ENCODE results near the gene EEF1A2. TPM values are rescaled to one million over a fixed set of nuclear protein-coding genes. Genes with fewer than 3 reads are reported as not detected.

Gene EEF1A2
- total RNA-seq, 1 experiment from 2014 or later, result 26.0 TPM

DNA sequence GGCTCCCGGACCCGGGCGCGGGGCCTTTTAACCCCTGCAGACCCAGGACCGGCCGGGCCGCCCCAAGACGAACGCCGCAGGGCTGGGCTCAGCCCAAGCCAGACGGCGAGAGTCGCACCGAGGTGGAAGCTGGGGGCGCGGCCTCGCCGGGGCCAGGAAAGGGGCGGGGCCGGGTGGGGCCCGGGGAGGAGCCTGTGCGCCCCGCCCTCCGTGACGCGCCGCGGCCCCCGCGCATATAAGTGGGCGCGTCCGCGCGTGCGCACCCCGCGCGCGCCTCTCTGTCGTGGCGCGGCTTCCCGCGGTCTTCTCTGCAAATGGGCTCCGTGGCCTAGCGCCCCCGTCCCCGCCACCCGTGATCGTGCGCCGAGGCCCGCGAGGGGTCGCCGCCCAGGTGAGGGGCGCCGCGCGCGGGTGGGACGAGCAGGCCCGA, 21.6 kb upstream of the EEF1A2 start, which contains the start of gene PPDPF (continued):
- TF ChIP-seq, protein P1, sequence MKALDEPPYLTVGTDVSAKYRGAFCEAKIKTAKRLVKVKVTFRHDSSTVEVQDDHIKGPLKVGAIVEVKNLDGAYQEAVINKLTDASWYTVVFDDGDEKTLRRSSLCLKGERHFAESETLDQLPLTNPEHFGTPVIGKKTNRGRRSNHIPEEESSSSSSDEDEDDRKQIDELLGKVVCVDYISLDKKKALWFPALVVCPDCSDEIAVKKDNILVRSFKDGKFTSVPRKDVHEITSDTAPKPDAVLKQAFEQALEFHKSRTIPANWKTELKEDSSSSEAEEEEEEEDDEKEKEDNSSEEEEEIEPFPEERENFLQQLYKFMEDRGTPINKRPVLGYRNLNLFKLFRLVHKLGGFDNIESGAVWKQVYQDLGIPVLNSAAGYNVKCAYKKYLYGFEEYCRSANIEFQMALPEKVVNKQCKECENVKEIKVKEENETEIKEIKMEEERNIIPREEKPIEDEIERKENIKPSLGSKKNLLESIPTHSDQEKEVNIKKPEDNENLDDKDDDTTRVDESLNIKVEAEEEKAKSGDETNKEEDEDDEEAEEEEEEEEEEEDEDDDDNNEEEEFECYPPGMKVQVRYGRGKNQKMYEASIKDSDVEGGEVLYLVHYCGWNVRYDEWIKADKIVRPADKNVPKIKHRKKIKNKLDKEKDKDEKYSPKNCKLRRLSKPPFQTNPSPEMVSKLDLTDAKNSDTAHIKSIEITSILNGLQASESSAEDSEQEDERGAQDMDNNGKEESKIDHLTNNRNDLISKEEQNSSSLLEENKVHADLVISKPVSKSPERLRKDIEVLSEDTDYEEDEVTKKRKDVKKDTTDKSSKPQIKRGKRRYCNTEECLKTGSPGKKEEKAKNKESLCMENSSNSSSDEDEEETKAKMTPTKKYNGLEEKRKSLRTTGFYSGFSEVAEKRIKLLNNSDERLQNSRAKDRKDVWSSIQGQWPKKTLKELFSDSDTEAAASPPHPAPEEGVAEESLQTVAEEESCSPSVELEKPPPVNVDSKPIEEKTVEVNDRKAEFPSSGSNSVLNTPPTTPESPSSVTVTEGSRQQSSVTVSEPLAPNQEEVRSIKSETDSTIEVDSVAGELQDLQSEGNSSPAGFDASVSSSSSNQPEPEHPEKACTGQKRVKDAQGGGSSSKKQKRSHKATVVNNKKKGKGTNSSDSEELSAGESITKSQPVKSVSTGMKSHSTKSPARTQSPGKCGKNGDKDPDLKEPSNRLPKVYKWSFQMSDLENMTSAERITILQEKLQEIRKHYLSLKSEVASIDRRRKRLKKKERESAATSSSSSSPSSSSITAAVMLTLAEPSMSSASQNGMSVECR (CRISPR knock-in tag; IDR thresholded peaks at IDR 0.05; ENCODE audit: borderline replicate concordance), result no peak

DNA sequence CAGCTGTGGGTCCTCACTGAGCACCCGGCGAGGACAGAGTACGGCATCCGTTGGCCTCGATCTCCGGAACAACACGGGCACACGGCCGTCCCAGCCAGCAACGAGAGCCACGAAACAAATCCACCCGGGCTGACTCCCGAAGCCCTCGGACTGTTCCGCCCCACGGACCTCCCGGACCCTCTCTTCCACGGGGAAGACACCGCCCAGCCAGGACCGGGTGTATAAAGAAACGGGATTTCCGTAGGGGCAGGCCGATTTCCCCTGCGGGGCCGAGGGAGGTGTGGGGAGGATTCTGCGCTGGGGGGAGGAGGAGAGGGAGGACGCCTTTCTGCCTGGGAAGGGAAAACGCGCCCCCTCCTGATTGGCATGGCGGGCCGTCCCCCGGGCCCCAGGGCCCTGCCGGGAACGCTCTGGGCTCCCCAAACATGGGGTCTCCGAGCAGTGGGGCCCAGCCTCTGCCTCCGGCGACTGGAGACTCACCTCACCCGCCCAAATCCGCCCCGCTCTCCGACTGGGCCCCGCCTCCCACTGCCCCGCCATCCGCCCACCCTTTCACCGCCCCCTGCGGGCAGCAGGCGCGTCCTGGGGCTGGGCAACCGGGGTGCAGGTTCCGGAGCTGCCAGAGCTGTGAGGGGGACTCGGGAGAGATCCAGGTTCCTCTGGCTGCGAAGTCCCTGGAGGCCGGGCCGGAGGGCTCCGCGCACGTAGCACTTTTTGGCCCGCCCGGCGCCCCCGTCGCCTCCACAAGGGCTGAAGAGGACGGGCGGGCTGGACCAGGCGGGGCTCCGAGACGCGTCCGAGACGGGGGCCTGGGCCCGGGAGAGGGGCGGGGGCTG, 21.0 kb upstream of the EEF1A2 start:
- POLR2A ChIA-PET, result interaction anchor here (1.3 to 1.8 kb wide), 2 partner anchors 15 to 107 kb away, joined by 3 to 4 read pairs; partner anchors contain the start of gene GMEB2
- ATAC-seq (peak; percentile 38), DNase-seq (ENCODE audit: low spot score) (peak; percentile 70)
- Mint-ChIP-seq H3K9me3 (peaks cover 8% of the 10 kb centered on the region; the same call in 1 of the 2 replicates), H3K27ac (no peak overlapping the region), H3K4me1 (peaks cover 14% of the 10 kb centered on the region), H3K27me3 (ENCODE audit: low read depth) (peaks cover 9% of the 10 kb centered on the region; the same call in 1 of the 2 replicates), H3K4me3 (peak overlapping the region; percentile 74), H3K36me3 (peaks cover 21% of the 10 kb centered on the region)
- TF ChIP-seq ELF4 (CRISPR knock-in tag; IDR thresholded peaks at IDR 0.05; ENCODE audit: low read depth), result no peak
- TF ChIP-seq, protein P2, sequence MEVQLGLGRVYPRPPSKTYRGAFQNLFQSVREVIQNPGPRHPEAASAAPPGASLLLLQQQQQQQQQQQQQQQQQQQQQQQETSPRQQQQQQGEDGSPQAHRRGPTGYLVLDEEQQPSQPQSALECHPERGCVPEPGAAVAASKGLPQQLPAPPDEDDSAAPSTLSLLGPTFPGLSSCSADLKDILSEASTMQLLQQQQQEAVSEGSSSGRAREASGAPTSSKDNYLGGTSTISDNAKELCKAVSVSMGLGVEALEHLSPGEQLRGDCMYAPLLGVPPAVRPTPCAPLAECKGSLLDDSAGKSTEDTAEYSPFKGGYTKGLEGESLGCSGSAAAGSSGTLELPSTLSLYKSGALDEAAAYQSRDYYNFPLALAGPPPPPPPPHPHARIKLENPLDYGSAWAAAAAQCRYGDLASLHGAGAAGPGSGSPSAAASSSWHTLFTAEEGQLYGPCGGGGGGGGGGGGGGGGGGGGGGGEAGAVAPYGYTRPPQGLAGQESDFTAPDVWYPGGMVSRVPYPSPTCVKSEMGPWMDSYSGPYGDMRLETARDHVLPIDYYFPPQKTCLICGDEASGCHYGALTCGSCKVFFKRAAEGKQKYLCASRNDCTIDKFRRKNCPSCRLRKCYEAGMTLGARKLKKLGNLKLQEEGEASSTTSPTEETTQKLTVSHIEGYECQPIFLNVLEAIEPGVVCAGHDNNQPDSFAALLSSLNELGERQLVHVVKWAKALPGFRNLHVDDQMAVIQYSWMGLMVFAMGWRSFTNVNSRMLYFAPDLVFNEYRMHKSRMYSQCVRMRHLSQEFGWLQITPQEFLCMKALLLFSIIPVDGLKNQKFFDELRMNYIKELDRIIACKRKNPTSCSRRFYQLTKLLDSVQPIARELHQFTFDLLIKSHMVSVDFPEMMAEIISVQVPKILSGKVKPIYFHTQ (CRISPR knock-in tag; IDR thresholded peaks at IDR 0.05), result no peak
- TF ChIP-seq SOX15 (CRISPR knock-in tag; IDR thresholded peaks at IDR 0.05), result no peak
- TF ChIP-seq ZNF512 (CRISPR knock-in tag; IDR thresholded peaks at IDR 0.05; ENCODE audit: borderline replicate concordance), result no peak
- TF ChIP-seq HMGXB4 (CRISPR knock-in tag; IDR thresholded peaks at IDR 0.05), result peak; percentile 66; the same call in 1 of the 2 replicates
- TF ChIP-seq, protein P3, sequence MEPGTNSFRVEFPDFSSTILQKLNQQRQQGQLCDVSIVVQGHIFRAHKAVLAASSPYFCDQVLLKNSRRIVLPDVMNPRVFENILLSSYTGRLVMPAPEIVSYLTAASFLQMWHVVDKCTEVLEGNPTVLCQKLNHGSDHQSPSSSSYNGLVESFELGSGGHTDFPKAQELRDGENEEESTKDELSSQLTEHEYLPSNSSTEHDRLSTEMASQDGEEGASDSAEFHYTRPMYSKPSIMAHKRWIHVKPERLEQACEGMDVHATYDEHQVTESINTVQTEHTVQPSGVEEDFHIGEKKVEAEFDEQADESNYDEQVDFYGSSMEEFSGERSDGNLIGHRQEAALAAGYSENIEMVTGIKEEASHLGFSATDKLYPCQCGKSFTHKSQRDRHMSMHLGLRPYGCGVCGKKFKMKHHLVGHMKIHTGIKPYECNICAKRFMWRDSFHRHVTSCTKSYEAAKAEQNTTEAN (CRISPR knock-in tag; IDR thresholded peaks at IDR 0.05), result no peak
- TF ChIP-seq CREM (CRISPR knock-in tag; IDR thresholded peaks at IDR 0.05), result 0 out of 2 replicates have a peak, but pooled peaks have one; percentile 35
- no peak for TF ChIP-seq ATF6 (CRISPR knock-in tag; IDR thresholded peaks at IDR 0.05)
- TF ChIP-seq ZNF263 (CRISPR knock-in tag; IDR thresholded peaks at IDR 0.05; ENCODE audit: low read depth), result peak; percentile 95
- 0 out of 2 replicates have a peak, but pooled peaks have one; percentile 46 for TF ChIP-seq FOXP1 (CRISPR knock-in tag; IDR thresholded peaks at IDR 0.05; ENCODE audit: borderline replicate concordance)
- 0 out of 2 replicates have a peak, but pooled peaks have one; percentile 16 for TF ChIP-seq KAT7 (CRISPR knock-in tag; IDR thresholded peaks at IDR 0.05; ENCODE audit: borderline replicate concordance)
- TF ChIP-seq, protein P4, sequence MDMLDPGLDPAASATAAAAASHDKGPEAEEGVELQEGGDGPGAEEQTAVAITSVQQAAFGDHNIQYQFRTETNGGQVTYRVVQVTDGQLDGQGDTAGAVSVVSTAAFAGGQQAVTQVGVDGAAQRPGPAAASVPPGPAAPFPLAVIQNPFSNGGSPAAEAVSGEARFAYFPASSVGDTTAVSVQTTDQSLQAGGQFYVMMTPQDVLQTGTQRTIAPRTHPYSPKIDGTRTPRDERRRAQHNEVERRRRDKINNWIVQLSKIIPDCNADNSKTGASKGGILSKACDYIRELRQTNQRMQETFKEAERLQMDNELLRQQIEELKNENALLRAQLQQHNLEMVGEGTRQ (CRISPR knock-in tag; IDR thresholded peaks at IDR 0.05), result no peak
- TF ChIP-seq TCF7 (CRISPR knock-in tag; IDR thresholded peaks at IDR 0.05; ENCODE audit: low read depth), result no peak
- peak; percentile 41; the same call in 1 of the 2 replicates for TF ChIP-seq SMAD3 (CRISPR knock-in tag; IDR thresholded peaks at IDR 0.05; ENCODE audit: borderline replicate concordance)
- peak; percentile 48; the same call in 1 of the 2 replicates for TF ChIP-seq ZNF423 (CRISPR knock-in tag; IDR thresholded peaks at IDR 0.05)
- CTCF ChIA-PET, result interaction anchor here (0.6 to 4.4 kb wide), 17 partner anchors 9 to 460 kb away, joined by 3 to 50 read pairs (median 5); partner anchors contain the start of genes GMEB2, PRPF6 and PTK6

Data from WTC11 (cell line).